Parathyroid adenoma (tissue), 2 donors: ENCODE results near the gene ELP4.

Experiments
- H2AFZ ChIP-seq: fragments of 300-600 bp; sonication (generic); one replicate; pipeline ENCODE4 v1.7.0; 2017; ENCODE audit warnings: antibody characterized with exemption, mild to moderate bottlenecking
- H3K27ac ChIP-seq: fragments of 300-600 bp; sonication (generic); one replicate; pipeline ENCODE4 v1.7.0; 2017
- H3K27me3 ChIP-seq: fragments of 300-600 bp; sonication (generic); one replicate; pipeline ENCODE4 v1.7.0; 2017; ENCODE audit warnings: low read length; ENCODE audit not compliant: control insufficient read depth, insufficient read depth
- H3K36me3 ChIP-seq: fragments of 300-600 bp; sonication (generic); one replicate; pipeline ENCODE4 v1.7.0; 2017; ENCODE audit warnings: low read length; ENCODE audit not compliant: control insufficient read depth, insufficient read depth
- H3K4me1 ChIP-seq: fragments of 300-600 bp; sonication (generic); one replicate; pipeline ENCODE4 v1.7.0; 2017; ENCODE audit warnings: control low read depth
- H3K4me2 ChIP-seq: fragments of 300-600 bp; sonication (generic); one replicate; pipeline ENCODE4 v1.7.0; 2017; ENCODE audit warnings: low read length
- H3K4me3 ChIP-seq: fragments of 300-600 bp; sonication (generic); one replicate; pipeline ENCODE4 v1.7.0; 2017; ENCODE audit warnings: low read depth, low read length
- H3K79me2 ChIP-seq: fragments of 300-600 bp; sonication (generic); one replicate; pipeline ENCODE4 v1.7.0; 2017; ENCODE audit warnings: control low read depth
- H3K9ac ChIP-seq: fragments of 300-600 bp; sonication (generic); one replicate; pipeline ENCODE4 v1.7.0; 2017; ENCODE audit warnings: mild to moderate bottlenecking
- H3K9me3 ChIP-seq: fragments of 300-600 bp; sonication (generic); one replicate; pipeline ENCODE4 v1.7.0; 2017; ENCODE audit warnings: low read length; ENCODE audit not compliant: control insufficient read depth
- CTCF ChIP-seq: fragments of 300-600 bp; sonication (generic); IDR thresholded peaks from one replicate; pipeline ENCODE4 v1.7.0; 2017; ENCODE audit warnings: antibody characterized with exemption, mild to moderate bottlenecking
- donor health status: primary hyperparathyroidism.

Gene ELP4

DNA sequence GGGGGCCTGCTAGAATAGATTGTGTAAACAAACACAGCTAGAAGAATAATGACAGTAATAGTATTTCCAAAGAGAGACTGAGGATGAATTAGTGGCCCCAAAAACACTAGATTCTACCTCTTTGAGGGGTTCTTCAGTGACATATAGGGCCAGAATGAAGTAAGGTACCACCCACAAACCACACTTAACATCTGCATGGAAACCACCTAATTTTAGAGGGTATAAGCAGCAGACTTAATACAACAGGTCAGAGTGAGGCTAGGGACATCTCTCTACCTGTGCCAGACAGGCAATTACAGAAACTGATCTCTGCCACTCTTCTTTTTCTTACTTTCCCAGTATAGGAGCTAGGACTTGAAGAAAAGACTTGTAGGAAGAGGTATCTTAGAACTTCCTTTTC lies 20.1 kb downstream of the ELP4 start:
- H3K79me2 ChIP-seq, result no peaks in the 10 kb centered on the region
- no peak overlapping the region for H2AFZ ChIP-seq
- no peak for TF ChIP-seq CTCF
- no peaks in the 10 kb centered on the region for H3K9me3 ChIP-seq
- H3K27ac ChIP-seq, result no peak overlapping the region
- H3K4me1 ChIP-seq, result no peaks in the 10 kb centered on the region
- no peak overlapping the region for H3K4me2 ChIP-seq
- H3K27me3 ChIP-seq, result no peaks in the 10 kb centered on the region
- H3K4me3 ChIP-seq, result no peak overlapping the region
- H3K9ac ChIP-seq, result no peak overlapping the region
- no peaks in the 10 kb centered on the region for H3K36me3 ChIP-seq

DNA sequence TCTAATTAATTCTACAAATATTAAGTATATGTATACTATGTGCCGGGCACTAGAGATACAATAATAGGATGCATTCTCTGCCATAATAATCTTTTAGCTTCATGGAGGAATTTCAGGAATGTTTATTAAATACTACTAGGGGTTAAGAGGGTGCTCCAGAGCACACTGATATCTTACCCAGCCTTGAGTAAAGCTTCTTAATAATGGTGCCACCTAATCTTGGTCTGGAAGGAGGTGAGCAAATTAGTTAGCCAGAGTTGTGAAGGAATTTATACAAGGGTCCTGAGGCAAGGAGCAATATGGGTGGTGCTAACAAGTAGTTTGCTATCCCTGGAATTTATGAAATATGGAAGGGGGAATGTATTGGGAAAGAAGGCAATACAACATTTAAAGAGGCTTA lies 21.7 kb downstream of the ELP4 start:
- Histone ChIP-seq H3K27ac (no peak overlapping the region), H3K9me3 (no peaks in the 10 kb centered on the region), H3K4me3 (no peak overlapping the region), H3K36me3 (no peaks in the 10 kb centered on the region), H2AFZ (no peak overlapping the region), H3K9ac (no peak overlapping the region), H3K4me2 (no peak overlapping the region), H3K79me2 (no peaks in the 10 kb centered on the region), H3K4me1 (no peaks in the 10 kb centered on the region), H3K27me3 (no peaks in the 10 kb centered on the region)
- no peak for TF ChIP-seq CTCF

DNA sequence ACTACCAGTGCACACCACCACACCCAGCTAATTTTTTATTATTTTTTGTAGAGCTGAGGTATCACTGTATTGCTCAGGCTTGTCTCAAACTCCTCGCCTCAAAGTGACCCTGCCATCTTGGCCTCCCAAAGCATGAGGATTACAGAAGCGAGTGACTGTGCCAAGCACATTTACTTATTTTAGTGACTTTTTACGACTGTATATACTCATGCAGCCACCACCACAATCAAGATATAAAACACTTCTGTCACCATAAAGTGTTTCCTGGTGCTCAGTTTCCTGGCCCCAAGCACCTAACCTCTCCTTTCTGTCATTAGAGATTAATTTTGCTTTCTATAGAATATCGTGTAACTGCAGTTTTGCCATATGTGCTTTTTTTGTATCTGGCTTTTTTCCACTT lies 25.9 kb downstream of the ELP4 start:
- no peaks in the 10 kb centered on the region for H3K36me3 ChIP-seq
- no peaks in the 10 kb centered on the region for H3K9me3 ChIP-seq
- H3K4me2 ChIP-seq, result no peak overlapping the region
- H3K4me3 ChIP-seq, result no peak overlapping the region
- H3K27ac ChIP-seq, result no peak overlapping the region
- no peaks in the 10 kb centered on the region for H3K79me2 ChIP-seq
- no peak overlapping the region for H3K9ac ChIP-seq
- no peak overlapping the region for H2AFZ ChIP-seq
- TF ChIP-seq CTCF, result no peak
- H3K27me3 ChIP-seq, result no peaks in the 10 kb centered on the region
- H3K4me1 ChIP-seq, result no peaks in the 10 kb centered on the region

DNA sequence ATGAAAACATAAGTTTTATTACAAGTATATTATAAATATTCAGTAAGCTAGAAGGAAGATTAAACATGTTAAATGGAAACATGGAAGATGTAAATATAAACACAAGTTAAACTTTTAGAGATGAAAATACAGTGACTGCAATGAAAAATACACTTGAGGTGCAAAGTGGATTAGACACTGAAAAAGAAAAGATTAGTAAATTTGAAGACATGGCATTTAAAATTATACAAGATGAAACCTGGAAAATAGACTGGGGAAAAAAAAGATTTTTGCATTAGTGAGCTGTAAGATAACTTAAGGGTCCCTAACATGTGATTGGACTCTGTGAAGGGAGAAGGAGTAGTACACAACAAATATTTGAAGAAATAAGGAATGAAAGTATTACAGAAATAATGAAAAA lies 33.3 kb downstream of the ELP4 start:
- H3K4me2 ChIP-seq, result no peak overlapping the region
- no peak for TF ChIP-seq CTCF
- H3K27ac ChIP-seq, result no peak overlapping the region
- H3K4me3 ChIP-seq, result no peak overlapping the region
- no peaks in the 10 kb centered on the region for H3K36me3 ChIP-seq
- H3K9ac ChIP-seq, result no peak overlapping the region
- no peaks in the 10 kb centered on the region for H3K79me2 ChIP-seq
- H3K9me3 ChIP-seq, result no peaks in the 10 kb centered on the region
- no peaks in the 10 kb centered on the region for H3K4me1 ChIP-seq
- no peak overlapping the region for H2AFZ ChIP-seq
- no peaks in the 10 kb centered on the region for H3K27me3 ChIP-seq

GRCh38 chr11:31555938-31556337 lies 46.4 kb downstream of the ELP4 start:
- Histone ChIP-seq H3K27me3 (no peaks in the 10 kb centered on the region), H3K4me2 (no peak overlapping the region), H3K27ac (no peak overlapping the region), H3K79me2 (no peaks in the 10 kb centered on the region), H3K4me1 (no peaks in the 10 kb centered on the region), H2AFZ (no peak overlapping the region), H3K9ac (no peak overlapping the region), H3K36me3 (no peaks in the 10 kb centered on the region), H3K9me3 (no peaks in the 10 kb centered on the region), H3K4me3 (no peak overlapping the region)
- no peak for TF ChIP-seq CTCF
